Mesothelial cell of epicardium (in vitro differentiated cells): Measurements from ENCODE around the gene KRTAP5-10. TPM values are rescaled to one million over a fixed set of nuclear protein-coding genes. Genes with fewer than 3 reads are reported as not detected.
"Not testable (repeated sequence)": the region's sequence is repeated elsewhere in the genome, so short reads cannot be mapped to it uniquely, and the experiment has no call there.

Source experiments
- DNase-seq, 2 experiments: peaks; one replicate each; pipeline ENCODE4 v3.0.0; 2021; ENCODE audit warnings: low spot score in 2 of 2; ENCODE audit not compliant: unreplicated experiment in 2 of 2
- H3K27ac Mint-ChIP-seq: 2 replicates; pipeline ENCODE4 v1.8.0; 2021; ENCODE audit warnings: mixed read lengths
- H3K27me3 Mint-ChIP-seq: 2 replicates; pipeline ENCODE4 v1.8.0; 2021; ENCODE audit warnings: low read depth, mixed read lengths
- H3K36me3 Mint-ChIP-seq: 2 replicates; pipeline ENCODE4 v1.8.0; 2021; ENCODE audit warnings: mixed read lengths
- H3K4me1 Mint-ChIP-seq: 2 replicates; pipeline ENCODE4 v1.8.0; 2021; ENCODE audit warnings: mixed read lengths
- H3K4me3 Mint-ChIP-seq: 2 replicates; pipeline ENCODE4 v1.8.0; 2021; ENCODE audit warnings: mild to moderate bottlenecking, moderate library complexity, mixed read lengths
- H3K9me3 Mint-ChIP-seq: 2 replicates; pipeline ENCODE4 v1.8.0; 2021; ENCODE audit warnings: mixed read lengths
- total RNA-seq: library from RNA; stranded (reverse); gene quantifications from 3 replicates; pipeline ENCODE4 v1.2.1, GENCODE V29; 2021
- TF ChIP-seq, protein P1 (sequence below): fragments of 200-600 bp; sonication (generic); IDR thresholded peaks from one replicate; pipeline ENCODE4 v1.5.0; 2021; ENCODE audit warnings: antibody characterized with exemption; ENCODE audit not compliant: unreplicated experiment

The KRTAP5-10 gene
- total RNA-seq, 1 donor from 2014 or later = 0.31 TPM

DNA sequence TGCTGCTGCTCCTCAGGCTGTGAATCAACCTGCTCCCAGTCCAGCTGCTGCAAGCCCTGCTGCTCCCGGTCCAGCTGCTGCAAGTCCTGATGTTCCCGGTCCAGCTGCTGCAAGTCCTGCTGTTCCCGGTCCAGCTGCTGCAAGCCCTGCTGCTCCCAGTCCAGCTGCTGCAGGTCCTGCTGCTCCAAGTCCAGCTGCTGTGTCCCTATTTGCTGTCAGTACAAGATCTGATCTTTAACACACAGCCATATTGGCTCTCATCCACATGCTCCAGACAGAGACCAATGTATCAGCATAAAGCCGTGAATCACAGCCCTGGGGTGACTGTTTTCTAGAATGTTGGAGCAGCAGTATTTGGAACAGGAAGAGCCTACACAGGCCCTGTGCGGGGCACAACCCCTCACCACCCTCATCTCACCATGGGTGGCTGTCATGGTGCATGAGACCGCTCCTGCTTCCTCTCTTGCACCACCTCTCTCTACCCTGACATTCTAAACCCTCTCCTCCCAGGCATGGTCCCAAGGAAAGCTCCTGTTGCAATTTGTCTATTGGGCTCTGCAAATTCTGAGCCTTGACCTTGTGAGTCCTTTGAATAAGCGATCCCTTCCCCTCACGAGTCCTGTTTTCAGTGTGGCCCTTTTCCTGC lies 3.5 kb downstream of the KRTAP5-10 start:
- no peak for DNase-seq
- Mint-ChIP-seq H3K27me3 (peaks cover 14% of the 10 kb centered on the region), H3K9me3 (no peaks in the 10 kb centered on the region), H3K4me3 (no peak overlapping the region), H3K4me1 (peaks cover 29% of the 10 kb centered on the region), H3K36me3 (no peaks in the 10 kb centered on the region), H3K27ac (no peak overlapping the region)
- TF ChIP-seq, protein P1, sequence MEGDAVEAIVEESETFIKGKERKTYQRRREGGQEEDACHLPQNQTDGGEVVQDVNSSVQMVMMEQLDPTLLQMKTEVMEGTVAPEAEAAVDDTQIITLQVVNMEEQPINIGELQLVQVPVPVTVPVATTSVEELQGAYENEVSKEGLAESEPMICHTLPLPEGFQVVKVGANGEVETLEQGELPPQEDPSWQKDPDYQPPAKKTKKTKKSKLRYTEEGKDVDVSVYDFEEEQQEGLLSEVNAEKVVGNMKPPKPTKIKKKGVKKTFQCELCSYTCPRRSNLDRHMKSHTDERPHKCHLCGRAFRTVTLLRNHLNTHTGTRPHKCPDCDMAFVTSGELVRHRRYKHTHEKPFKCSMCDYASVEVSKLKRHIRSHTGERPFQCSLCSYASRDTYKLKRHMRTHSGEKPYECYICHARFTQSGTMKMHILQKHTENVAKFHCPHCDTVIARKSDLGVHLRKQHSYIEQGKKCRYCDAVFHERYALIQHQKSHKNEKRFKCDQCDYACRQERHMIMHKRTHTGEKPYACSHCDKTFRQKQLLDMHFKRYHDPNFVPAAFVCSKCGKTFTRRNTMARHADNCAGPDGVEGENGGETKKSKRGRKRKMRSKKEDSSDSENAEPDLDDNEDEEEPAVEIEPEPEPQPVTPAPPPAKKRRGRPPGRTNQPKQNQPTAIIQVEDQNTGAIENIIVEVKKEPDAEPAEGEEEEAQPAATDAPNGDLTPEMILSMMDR = no peak

DNA sequence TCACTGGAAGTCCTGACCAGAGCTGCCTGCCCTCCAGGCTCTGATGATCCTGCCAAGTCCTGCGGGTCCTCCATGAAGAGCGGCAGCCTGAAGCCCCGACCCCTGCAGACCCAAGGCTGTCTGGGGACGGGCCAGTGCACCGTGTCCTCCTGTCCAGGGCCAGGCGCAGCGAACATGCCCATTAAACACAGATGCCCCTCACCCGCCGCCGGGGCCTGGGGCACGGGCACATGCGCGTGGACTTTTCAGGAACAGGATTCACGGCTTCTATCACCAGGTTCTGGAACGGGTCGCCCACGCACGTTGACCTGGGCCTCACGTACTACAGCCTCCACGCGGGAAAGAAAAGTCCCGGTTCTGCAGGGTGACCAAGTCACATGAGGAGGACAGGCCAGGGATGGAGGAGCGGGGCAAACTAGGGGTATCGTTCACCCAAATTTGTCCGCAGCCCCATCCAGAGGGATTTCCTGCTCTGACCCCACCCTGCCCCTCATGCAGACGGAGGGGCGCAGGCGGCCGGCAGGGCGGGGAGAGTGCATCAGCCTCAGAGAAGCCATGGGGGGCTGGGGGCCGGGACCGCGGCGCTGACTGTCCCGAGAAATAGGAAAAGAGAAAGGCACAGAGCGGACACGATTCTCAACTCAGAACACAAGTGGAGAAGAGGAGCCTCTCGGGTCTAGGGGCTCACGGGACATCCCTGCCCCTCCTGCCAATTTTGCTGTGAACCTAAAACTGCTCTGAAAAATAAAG lies 5.9 kb downstream of the KRTAP5-10 start:
- H3K4me3 Mint-ChIP-seq, H3K9me3 Mint-ChIP-seq, H3K27ac Mint-ChIP-seq, DNase-seq, H3K36me3 Mint-ChIP-seq, H3K27me3 Mint-ChIP-seq: not testable (repeated sequence)
- H3K4me1 Mint-ChIP-seq = peaks cover 17% of the 10 kb centered on the region

DNA sequence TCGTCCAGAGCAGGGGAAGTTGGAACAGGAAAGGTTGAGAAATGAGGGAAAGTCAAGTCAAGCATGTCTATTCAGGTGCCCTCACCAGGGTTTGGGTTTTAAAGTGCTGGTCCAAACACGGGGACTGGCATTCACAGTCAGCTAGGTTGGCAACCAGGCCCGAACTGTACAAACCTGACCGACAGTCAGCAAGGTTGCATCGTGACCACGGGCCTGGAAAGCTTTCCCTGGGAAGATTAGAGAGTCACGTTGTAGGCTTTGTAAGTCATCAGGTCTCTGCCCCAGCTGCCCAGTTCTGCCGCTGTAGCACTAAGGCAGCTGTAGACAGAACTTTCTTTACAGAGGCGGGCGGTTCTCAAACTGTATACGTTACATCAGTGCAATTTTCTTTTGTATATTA lies 7.4 kb downstream of the KRTAP5-10 start:
- DNase-seq = no peak
- Mint-ChIP-seq H3K27ac (no peak overlapping the region), H3K9me3 (no peaks in the 10 kb centered on the region), H3K36me3 (no peaks in the 10 kb centered on the region), H3K4me3 (no peak overlapping the region), H3K27me3 (peaks cover 9% of the 10 kb centered on the region), H3K4me1 (peaks cover 3% of the 10 kb centered on the region)
- TF ChIP-seq, protein P1 = no peak

DNA sequence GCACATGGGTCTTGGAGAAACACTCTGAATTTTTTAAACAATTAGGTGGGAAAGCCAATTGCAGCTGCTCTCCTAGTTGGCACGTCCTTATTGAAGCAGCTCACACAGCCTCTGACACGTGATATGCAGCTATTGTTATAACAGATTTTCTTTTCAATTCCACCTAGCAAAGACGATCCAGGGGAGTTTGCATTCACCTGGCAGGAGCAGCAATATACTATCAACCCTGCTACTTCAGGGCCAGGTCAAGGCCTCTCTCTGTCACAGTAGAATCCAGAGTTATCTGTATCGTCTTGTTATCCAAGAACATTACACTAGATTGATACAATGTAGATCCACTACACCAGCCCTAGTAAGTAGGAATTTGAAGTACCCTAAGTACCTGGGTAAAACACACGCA lies 9.1 kb downstream of the KRTAP5-10 start:
- peaks cover 12% of the 10 kb centered on the region for H3K27me3 Mint-ChIP-seq
- no peaks in the 10 kb centered on the region for H3K4me1 Mint-ChIP-seq
- H3K36me3 Mint-ChIP-seq = no peaks in the 10 kb centered on the region
- TF ChIP-seq, protein P1 = no peak
- no peak overlapping the region for H3K27ac Mint-ChIP-seq
- no peak for DNase-seq
- no peak overlapping the region for H3K4me3 Mint-ChIP-seq
- H3K9me3 Mint-ChIP-seq = no peaks in the 10 kb centered on the region

DNA sequence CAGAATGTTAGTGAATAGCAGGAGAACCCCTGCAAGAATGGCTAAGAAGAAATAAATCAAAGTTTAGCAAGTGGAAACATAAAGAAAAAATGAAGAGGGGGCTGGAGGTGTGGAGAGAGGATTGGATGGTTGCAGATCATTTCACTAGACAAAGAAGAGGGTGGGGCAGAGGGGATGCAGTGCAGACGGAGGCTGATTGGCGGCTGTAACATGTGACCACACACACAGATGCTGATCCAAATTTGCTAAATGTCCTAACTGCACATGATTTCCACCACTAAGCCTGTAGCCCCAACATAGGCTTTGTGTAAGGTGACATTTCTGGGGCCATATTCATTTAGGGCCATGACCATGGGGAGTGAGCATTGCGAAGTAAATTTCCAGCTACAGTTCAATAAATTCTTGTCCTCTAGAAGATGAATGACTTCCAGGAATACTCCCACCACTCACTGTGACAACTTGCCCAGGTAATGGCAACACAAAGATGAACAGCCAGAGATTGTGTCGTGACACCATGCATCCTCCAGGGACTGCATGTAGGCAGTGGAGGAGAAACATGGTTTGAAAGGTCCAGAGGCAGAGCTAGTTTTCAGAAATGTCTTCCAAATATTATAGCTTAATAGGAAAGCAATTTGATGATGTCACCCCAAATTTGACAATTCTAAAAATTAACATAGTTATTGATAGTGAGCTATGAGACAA lies 10.5 kb downstream of the KRTAP5-10 start:
- Mint-ChIP-seq H3K27ac (no peak overlapping the region), H3K27me3 (peaks cover 12% of the 10 kb centered on the region), H3K4me3 (no peak overlapping the region), H3K4me1 (peaks cover 9% of the 10 kb centered on the region), H3K9me3 (no peaks in the 10 kb centered on the region), H3K36me3 (no peaks in the 10 kb centered on the region)
- TF ChIP-seq, protein P1 = no peak
- DNase-seq = no peak

DNA sequence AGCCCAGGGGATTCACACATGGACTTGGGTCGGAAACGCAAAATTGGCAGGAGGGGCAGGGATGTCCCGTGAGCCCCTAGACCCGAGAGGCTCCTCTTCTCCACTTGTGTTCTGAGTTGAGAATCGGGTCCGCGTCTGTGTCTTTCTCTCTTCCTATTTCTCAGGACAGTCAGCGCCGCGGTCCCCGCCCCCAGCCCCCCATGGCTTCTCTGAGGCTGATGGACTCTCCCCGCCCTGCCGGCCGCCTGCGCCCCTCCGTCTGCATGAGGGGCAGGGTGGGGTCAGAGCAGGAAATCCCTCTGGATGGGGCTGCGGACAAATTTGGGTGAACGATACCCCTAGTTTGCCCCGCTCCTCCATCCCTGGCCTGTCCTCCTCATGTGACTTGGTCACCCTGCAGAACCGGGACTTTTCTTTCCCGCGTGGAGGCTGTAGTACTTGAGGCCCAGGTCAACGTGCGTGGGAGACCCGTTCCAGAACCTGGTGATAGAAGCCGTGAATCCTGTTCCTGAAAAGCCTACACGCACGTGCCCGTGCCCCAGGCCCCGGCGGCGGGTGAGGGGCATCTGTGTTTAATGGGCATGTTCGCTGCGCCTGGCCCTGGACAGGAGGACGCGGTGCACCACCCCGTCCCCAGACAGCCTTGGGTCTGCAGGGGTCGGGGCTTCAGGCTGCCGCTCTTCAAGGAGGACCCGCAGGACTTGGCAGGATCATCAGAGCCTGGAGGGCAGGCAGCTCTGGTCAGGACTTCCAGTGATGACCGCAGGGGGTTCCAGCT lies 11.5 kb downstream of the KRTAP5-10 start:
- not testable (repeated sequence) for H3K36me3 Mint-ChIP-seq, H3K27ac Mint-ChIP-seq, H3K9me3 Mint-ChIP-seq, DNase-seq, H3K4me3 Mint-ChIP-seq
- H3K27me3 Mint-ChIP-seq = peaks cover 16% of the 10 kb centered on the region
- peaks cover 11% of the 10 kb centered on the region for H3K4me1 Mint-ChIP-seq
